ENCODE results near the gene CYB561D2. TPM values are rescaled to one million over a fixed set of nuclear protein-coding genes. Genes with fewer than 3 reads are reported as not detected.

The CYB561D2 gene
- total RNA-seq, 2 experiments from 2014 or later = 25.8 to 28.2 TPM

GRCh38 chr3:50321336-50322114 lies 29.1 kb upstream of the CYB561D2 start:
- POLR2A ChIA-PET = interaction anchor here (1.0 to 2.8 kb wide), 3 partner anchors 15 to 30 kb away, joined by 3 to 6 read pairs (median 4); partner anchors contain the start of genes HYAL3, IFRD2 and NAA80
- CTCF ChIA-PET = interaction anchor here (0.6 to 1.9 kb wide), 8 partner anchors 12 to 34 kb away, joined by 3 to 6 read pairs (median 4); partner anchors contain the start of genes HYAL3 and NAA80

GRCh38 chr3:50322115-50322385 lies 28.6 kb upstream of the CYB561D2 start:
- POLR2A ChIA-PET = interaction anchor here (1.0 to 2.8 kb wide), 2 partner anchors 15 to 23 kb away, joined by 4 to 6 read pairs; partner anchors contain the start of genes HYAL3 and NAA80

GRCh38 chr3:50322386-50323091 lies 28.1 kb upstream of the CYB561D2 start, which contains the start of gene HYAL2:
Gene HYAL2 (minus strand): TSS chr3:50322745. CDS start chr3:50320489, 2,256 bp downstream.
- ChIA-PET POLR2A (interaction anchor here (2.8 kb wide), 1 partner anchor 23 kb away, joined by 6 read pairs; the partner anchor contains the start of genes HYAL3 and NAA80), CTCF (interaction anchor here (0.6 to 2.7 kb wide), 10 partner anchors 11 to 96 kb away, joined by 3 to 9 read pairs (median 4); no protein-coding TSS in a partner anchor)

More at GRCh38 chr3:50322115-50322385, 28.6 kb upstream of the CYB561D2 start:
- CTCF ChIA-PET = interaction anchor here (0.6 to 1.9 kb wide), 9 partner anchors 12 to 34 kb away, joined by 3 to 6 read pairs (median 3); partner anchors contain the start of genes HYAL3 and NAA80

- CTCF ChIA-PET = interaction anchor here (1.2 to 2.7 kb wide), 3 partner anchors 8 to 96 kb away, joined by 4 to 9 read pairs (median 5); no protein-coding TSS in a partner anchor
- POLR2A ChIA-PET = interaction anchor here (2.8 kb wide), 1 partner anchor 24 kb away, joined by 6 read pairs; the partner anchor contains the start of genes HYAL3 and NAA80
These were observed 27.5 kb upstream of the CYB561D2 start for GRCh38 chr3:50323092-50323600.

- POLR2A ChIA-PET = interaction anchor here (0.5 to 1.2 kb wide), 3 partner anchors 8 to 24 kb away, joined by 3 to 5 read pairs (median 4); partner anchors contain the start of genes HYAL3 and NAA80
- CTCF ChIA-PET = interaction anchor here (0.9 to 2.7 kb wide), 11 partner anchors 9 to 131 kb away, joined by 3 to 11 read pairs (median 4); partner anchors contain the start of genes HYAL1, HYAL3 and NAA80
These were observed 27.0 kb upstream of the CYB561D2 start for GRCh38 chr3:50323614-50324199.

GRCh38 chr3:50324351-50325112 lies 26.1 kb upstream of the CYB561D2 start:
- ChIA-PET CTCF (interaction anchor here (0.6 to 2.7 kb wide), 13 partner anchors 9 to 488 kb away, joined by 3 to 11 read pairs (median 4); partner anchors contain the start of genes HYAL1, HYAL3 and NAA80), POLR2A (interaction anchor here (0.5 to 1.2 kb wide), 5 partner anchors 9 to 338 kb away, joined by 3 to 5 read pairs (median 4); partner anchors contain the start of genes HYAL3 and NAA80)

- ChIA-PET POLR2A (interaction anchor here (0.6 to 0.7 kb wide), 2 partner anchors 27 to 337 kb away, joined by 4 read pairs; no protein-coding TSS in a partner anchor), CTCF (interaction anchor here (0.6 to 2.7 kb wide), 10 partner anchors 8 to 489 kb away, joined by 3 to 11 read pairs (median 4); partner anchors contain the start of genes HYAL1, HYAL3 and NAA80)
These were observed 25.6 kb upstream of the CYB561D2 start for GRCh38 chr3:50325113-50325480.

- POLR2A ChIA-PET = no interaction called here
- CTCF ChIA-PET = interaction anchor here (0.6 kb wide), 1 partner anchor 489 kb away, joined by 5 read pairs; no protein-coding TSS in a partner anchor
These were observed 25.0 kb upstream of the CYB561D2 start for GRCh38 chr3:50325497-50326181.

- CTCF ChIA-PET = no interaction called here
- POLR2A ChIA-PET = no interaction called here
These were observed 24.5 kb upstream of the CYB561D2 start for GRCh38 chr3:50326182-50326541.

GRCh38 chr3:50327129-50327528 lies 23.5 kb upstream of the CYB561D2 start:
- POLR2A ChIA-PET = interaction anchor here (1.2 to 2.6 kb wide), 4 partner anchors 10 to 28 kb away, joined by 6 to 28 read pairs (median 10); partner anchors contain the start of genes CYB561D2, HYAL3, NAA80 and NPRL2
- CTCF ChIA-PET = interaction anchor here (0.6 to 1.7 kb wide), 9 partner anchors 10 to 99 kb away, joined by 3 to 7 read pairs (median 3); partner anchors contain the start of genes IFRD2 and RASSF1

- POLR2A ChIA-PET = interaction anchor here (0.6 to 2.6 kb wide), 10 partner anchors 9 to 608 kb away, joined by 3 to 28 read pairs (median 6); partner anchors contain the start of genes CYB561D2, HYAL3, IFRD2 and NAA80
- CTCF ChIA-PET = interaction anchor here (0.6 to 1.7 kb wide), 9 partner anchors 9 to 100 kb away, joined by 3 to 7 read pairs (median 3); partner anchors contain the start of genes IFRD2 and RASSF1
These were observed 22.5 kb upstream of the CYB561D2 start, which contains the start of gene TUSC2 for GRCh38 chr3:50327943-50328691. Gene TUSC2 (minus strand): TSS chr3:50328223. CDS start chr3:50328099, 124 bp downstream.

GRCh38 chr3:50330330-50330729 lies 20.3 kb upstream of the CYB561D2 start:
- CTCF ChIA-PET = interaction anchor here (0.8 kb wide), 1 partner anchor 17 kb away, joined by 4 read pairs; no protein-coding TSS in a partner anchor
- POLR2A ChIA-PET = interaction anchor here (0.7 to 0.8 kb wide), 2 partner anchors 11 to 20 kb away, joined by 3 read pairs; partner anchors contain the start of genes CYB561D2, NPRL2 and RASSF1

- CTCF ChIA-PET = no interaction called here
- POLR2A ChIA-PET = interaction anchor here (2.0 kb wide), 1 partner anchor 9 kb away, joined by 7 read pairs; the partner anchor contains the start of gene RASSF1
These were observed 19.2 kb upstream of the CYB561D2 start for GRCh38 chr3:50331364-50331907.

GRCh38 chr3:50333744-50334328 lies 16.8 kb upstream of the CYB561D2 start:
- ChIA-PET POLR2A (interaction anchor here (1.0 to 1.9 kb wide), 2 partner anchors 15 to 35 kb away, joined by 3 to 6 read pairs; partner anchors contain the start of genes HYAL3 and NAA80), CTCF (interaction anchor here (1.0 to 2.1 kb wide), 3 partner anchors 9 to 61 kb away, joined by 3 to 8 read pairs (median 4); no protein-coding TSS in a partner anchor)
